ENCODE measurements around the gene NOXA1.
"Not testable (repeated sequence)": the region's sequence is repeated elsewhere in the genome, so short reads cannot be mapped to it uniquely, and the experiment has no call there.

The NOXA1 gene, protein sequence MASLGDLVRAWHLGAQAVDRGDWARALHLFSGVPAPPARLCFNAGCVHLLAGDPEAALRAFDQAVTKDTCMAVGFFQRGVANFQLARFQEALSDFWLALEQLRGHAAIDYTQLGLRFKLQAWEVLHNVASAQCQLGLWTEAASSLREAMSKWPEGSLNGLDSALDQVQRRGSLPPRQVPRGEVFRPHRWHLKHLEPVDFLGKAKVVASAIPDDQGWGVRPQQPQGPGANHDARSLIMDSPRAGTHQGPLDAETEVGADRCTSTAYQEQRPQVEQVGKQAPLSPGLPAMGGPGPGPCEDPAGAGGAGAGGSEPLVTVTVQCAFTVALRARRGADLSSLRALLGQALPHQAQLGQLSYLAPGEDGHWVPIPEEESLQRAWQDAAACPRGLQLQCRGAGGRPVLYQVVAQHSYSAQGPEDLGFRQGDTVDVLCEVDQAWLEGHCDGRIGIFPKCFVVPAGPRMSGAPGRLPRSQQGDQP

DNA sequence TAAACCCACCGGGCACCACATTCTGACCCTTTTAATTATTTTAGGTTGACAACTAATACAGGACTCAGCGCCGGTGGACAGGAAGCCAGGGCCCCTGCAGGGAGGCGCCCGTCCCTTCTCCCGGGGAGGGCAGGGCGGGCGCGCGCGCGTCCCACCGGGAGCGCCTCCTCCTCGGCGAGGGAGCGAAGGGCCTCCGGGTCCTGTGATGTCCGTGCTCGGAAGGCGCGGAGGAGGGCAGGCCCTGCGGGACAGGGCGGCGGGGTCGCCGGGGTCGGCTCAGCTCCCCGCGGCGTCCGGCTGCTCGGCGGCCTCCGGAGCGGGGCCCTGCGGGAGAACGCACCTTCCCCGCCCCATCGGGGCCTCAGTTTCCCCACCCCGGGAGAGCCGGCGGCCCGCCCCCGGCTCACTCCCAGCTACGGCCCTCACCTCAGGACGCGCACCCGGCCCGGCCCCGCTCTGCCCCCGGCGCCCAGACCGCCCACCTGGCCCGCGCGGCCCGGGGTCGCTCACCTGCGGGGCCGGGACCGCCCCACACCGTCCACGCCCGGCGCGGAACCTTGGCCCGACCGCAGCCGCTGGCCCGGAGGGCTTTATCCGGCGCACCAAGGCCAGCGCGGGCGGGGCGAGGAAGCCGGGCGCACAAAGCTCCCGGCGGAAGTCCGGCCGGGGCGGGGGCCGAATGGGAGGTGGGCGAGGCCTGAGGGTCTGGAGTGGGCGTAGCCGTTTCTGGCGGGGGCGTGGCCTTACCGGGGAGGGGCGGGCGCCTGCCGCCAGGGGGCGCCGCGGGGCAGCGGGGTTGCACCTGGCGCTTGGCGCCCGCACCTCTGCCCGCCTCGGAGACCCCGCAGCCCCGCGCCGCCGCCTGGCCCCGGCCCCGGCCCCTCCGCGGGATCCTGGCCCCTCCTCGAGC lies at the start of gene NOXA1, which contains the start of gene EXD3:
Gene NOXA1, plus strand, starts transcription at position 790 of the 910 bp plus-strand sequence. CDS start 137 bp downstream, outside the sequence.
Gene EXD3, minus strand, starts transcription at position 559 of the 910 bp plus-strand sequence. CDS start 27,805 bp downstream, outside the sequence.
- H3K27me3 ChIP-seq (ENCODE audit: low read depth, low read length) = no peaks in the 10 kb centered on the region
- peak within 1 kb of the TSS; percentile 70 to 89 for H3K4me3 ChIP-seq (ENCODE audit: low read depth in 1 of 2, low read length in 2 of 2)

DNA sequence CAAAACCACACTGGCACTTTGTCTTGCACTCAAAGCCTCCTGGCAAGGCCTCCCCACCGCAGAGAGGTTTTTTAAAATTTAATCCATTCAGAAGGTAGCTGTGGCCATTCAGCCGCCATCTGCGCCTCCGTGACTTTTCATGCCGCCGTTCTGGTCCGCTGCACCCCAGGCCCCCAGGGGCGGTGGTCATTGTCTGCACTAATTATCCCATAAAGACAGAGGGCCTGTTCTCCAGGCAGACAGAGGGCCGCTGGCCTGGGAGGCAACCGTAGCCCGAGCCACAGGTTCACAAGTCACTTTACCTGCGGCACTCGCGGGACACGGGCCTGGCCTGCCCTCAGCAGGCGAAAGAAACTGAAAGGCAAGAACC lies 49.6 kb upstream of the NOXA1 start:
- peaks cover 0 to 1% of the 10 kb centered on the region in 2 donors for H3K4me1 ChIP-seq (ENCODE audit: control insufficient read depth in 1 of 2, insufficient read depth in 2 of 2, low read length in 2 of 2)

More for the DNA sequence above, at the start of gene NOXA1, which contains the start of gene EXD3:
- H3K4me1 ChIP-seq (ENCODE audit: control insufficient read depth in 1 of 2, insufficient read depth in 2 of 2, low read length in 2 of 2) = peaks cover 0 to 21% of the 10 kb centered on the region in 2 donors
- no peaks in the 10 kb centered on the region for H3K36me3 ChIP-seq (ENCODE audit: control insufficient read depth in 1 of 2, insufficient read depth in 2 of 2, low read length in 2 of 2)
- H3K9me3 ChIP-seq (ENCODE audit: control insufficient read depth in 1 of 2, low read length in 2 of 2) = no peaks in the 10 kb centered on the region
- H3K27ac ChIP-seq (ENCODE audit: low read length) = peak within 1 kb of the TSS; percentile 35

DNA sequence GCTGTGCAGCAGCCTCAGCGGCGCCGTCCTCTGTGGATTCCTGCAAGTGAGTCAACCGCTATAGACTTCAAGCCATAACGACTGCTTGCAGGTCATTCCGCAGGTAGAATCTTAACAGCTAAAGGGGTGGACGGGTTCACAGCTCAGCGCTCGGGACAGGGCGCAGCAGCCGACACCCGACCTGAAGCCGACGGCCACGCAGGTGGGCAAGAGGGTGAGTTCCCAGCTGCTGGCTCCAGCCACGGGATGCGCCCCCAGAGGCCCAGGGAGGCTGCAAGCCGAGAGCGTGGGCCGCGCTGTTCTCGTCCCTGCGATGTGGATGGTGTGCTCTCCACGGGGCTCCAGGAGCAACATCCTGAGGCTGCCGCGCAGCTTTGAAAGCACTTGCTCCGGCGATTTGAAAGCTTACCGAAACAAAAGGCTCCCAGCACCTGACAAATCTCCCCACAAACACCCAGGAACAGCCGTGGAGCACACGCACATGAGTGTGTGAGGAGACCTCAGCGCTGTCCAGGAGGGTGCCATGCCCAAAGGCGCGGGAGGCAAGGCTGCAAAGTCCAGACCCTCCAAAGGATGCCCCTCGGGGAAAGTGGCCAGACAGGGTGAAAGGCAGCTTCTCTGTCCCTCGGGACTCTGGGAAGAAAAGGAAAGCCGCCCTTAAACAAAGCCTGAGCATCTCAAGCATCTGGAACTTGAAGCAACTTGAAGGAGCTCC lies 48.9 kb upstream of the NOXA1 start:
- Histone ChIP-seq H3K36me3 (ENCODE audit: control insufficient read depth in 1 of 2, insufficient read depth in 2 of 2, low read length in 2 of 2) (peaks cover 0 to 15% of the 10 kb centered on the region in 2 donors), H3K9me3 (ENCODE audit: control insufficient read depth in 1 of 2, low read length in 2 of 2) (no peaks in the 10 kb centered on the region), H3K27me3 (ENCODE audit: low read depth, low read length) (no peaks in the 10 kb centered on the region), H3K4me3 (ENCODE audit: low read depth in 1 of 2, low read length in 2 of 2) (no peak overlapping the region), H3K4me1 (ENCODE audit: control insufficient read depth in 1 of 2, insufficient read depth in 2 of 2, low read length in 2 of 2) (no peaks in the 10 kb centered on the region), H3K27ac (ENCODE audit: low read length) (no peak overlapping the region)

More for the DNA sequence above, 49.6 kb upstream of the NOXA1 start:
- Histone ChIP-seq H3K9me3 (ENCODE audit: control insufficient read depth in 1 of 2, low read length in 2 of 2) (no peaks in the 10 kb centered on the region), H3K27ac (ENCODE audit: low read length) (no peak overlapping the region), H3K27me3 (ENCODE audit: low read depth, low read length) (no peaks in the 10 kb centered on the region), H3K36me3 (ENCODE audit: control insufficient read depth in 1 of 2, insufficient read depth in 2 of 2, low read length in 2 of 2) (peaks cover 0 to 15% of the 10 kb centered on the region in 2 donors), H3K4me3 (ENCODE audit: low read depth in 1 of 2, low read length in 2 of 2) (no peak overlapping the region)

DNA sequence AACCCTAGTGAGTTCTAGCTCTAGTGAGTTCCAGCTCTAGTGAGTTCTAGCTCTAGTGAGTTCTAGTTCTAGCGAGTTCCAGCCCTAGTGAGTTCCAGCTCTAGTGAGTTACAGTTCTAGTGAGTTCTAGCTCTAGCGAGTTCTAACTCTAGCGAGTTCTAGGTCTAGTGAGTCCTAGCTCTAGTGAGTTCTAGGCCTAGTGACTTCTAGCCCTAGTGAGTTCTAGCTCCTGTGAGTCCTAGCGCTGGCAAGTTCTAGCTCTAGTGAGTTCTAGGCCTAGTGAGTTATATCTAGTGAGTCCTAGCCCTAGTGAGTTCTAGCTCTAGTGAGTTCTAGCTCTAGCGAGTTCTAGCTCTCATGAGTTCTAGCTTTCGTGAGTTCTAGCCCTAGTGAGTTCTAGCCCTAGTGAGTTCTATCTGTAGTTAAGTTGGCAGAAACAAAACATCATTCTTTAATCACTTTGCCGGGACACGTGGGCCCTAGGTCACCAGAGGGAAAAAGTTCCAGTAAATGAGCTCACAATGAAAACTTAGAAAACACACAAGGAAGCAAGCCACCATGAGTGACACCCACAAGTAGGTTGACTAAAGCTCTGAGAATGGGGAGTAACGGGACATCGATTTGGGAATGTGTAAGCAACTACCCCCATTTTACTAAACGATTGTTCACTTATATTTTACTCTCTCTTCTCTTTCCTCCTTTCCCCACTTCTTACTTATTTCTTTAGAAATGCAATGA lies 47.7 kb upstream of the NOXA1 start:
- H3K4me1 ChIP-seq (ENCODE audit: control insufficient read depth in 1 of 2, insufficient read depth in 2 of 2, low read length in 2 of 2) = no peaks in the 10 kb centered on the region
- no peak overlapping the region for H3K4me3 ChIP-seq (ENCODE audit: low read depth in 1 of 2, low read length in 2 of 2)
- no peaks in the 10 kb centered on the region for H3K27me3 ChIP-seq (ENCODE audit: low read depth, low read length)
- no peaks in the 10 kb centered on the region for H3K9me3 ChIP-seq (ENCODE audit: control insufficient read depth in 1 of 2, low read length in 2 of 2)
- H3K36me3 ChIP-seq (ENCODE audit: control insufficient read depth in 1 of 2, insufficient read depth in 2 of 2, low read length in 2 of 2) = peaks cover 0 to 15% of the 10 kb centered on the region in 2 donors
- H3K27ac ChIP-seq (ENCODE audit: low read length) = no peak overlapping the region

DNA sequence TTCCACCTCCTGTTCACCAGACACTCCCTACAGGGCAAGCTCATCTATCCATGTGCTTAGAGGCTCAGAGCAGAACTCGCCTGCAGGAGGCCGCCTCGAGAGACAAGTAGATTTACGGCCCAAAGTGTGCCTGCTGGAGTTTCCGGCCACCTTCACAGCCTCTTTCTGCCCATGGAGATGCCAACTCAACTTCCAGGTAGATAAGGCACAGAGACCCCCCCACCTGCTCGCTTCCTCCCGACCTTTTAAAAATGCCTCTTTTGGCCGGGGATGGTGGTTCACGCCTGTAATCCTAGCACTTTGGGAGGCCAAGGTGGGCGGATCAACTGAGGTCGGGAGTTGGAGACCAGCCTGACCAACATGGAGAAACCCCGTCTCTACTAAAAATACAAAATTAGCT lies 46.8 kb upstream of the NOXA1 start:
- Histone ChIP-seq H3K4me3 (ENCODE audit: low read depth in 1 of 2, low read length in 2 of 2) (no peak overlapping the region), H3K9me3 (ENCODE audit: control insufficient read depth in 1 of 2, low read length in 2 of 2) (no peaks in the 10 kb centered on the region)

DNA sequence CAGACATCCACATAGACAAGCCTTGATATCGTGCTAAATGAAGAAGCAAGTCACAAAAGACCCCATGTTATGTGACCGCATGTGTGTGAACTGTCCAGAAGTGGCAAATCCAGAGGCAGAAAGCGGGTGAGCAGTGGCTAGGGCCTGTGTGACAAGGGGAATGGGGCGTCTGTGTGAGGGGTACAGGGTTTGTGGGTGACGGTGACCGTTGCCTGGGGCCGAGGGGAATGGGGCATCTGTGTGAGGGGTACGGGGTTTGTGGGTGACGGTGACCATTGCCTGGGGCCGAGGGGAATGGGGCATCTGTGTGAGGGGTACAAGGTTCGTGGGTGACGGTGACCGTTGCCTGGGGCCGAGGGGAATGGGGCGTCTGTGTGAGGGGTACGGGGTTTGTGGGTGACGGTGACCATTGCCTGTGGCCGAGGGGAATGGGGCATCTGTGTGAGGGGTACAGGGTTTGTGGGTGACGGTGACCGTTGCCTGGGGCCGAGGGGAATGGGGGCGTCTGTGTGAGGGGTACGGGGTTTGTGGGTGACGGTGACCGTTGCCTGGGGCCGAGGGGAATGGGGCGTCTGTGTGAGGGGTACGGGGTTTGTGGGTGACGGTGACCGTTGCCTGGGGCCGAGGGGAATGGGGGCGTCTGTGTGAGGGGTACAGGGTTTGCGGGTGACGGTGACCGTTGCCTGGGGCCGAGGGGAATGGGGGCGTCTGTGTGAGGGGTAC lies 44.3 kb upstream of the NOXA1 start:
- H3K4me3 ChIP-seq (ENCODE audit: low read depth in 1 of 2, low read length in 2 of 2); H3K27ac ChIP-seq (ENCODE audit: low read length); H3K27me3 ChIP-seq (ENCODE audit: low read depth, low read length); H3K9me3 ChIP-seq (ENCODE audit: control insufficient read depth in 1 of 2, low read length in 2 of 2); H3K36me3 ChIP-seq (ENCODE audit: control insufficient read depth in 1 of 2, insufficient read depth in 2 of 2, low read length in 2 of 2); H3K4me1 ChIP-seq (ENCODE audit: control insufficient read depth in 1 of 2, insufficient read depth in 2 of 2, low read length in 2 of 2): not testable (repeated sequence)

More for the DNA sequence above, 46.8 kb upstream of the NOXA1 start:
- H3K27me3 ChIP-seq (ENCODE audit: low read depth, low read length) = no peaks in the 10 kb centered on the region
- H3K27ac ChIP-seq (ENCODE audit: low read length) = no peak overlapping the region
- peaks cover 0 to 15% of the 10 kb centered on the region in 2 donors for H3K36me3 ChIP-seq (ENCODE audit: control insufficient read depth in 1 of 2, insufficient read depth in 2 of 2, low read length in 2 of 2)
- H3K4me1 ChIP-seq (ENCODE audit: control insufficient read depth in 1 of 2, insufficient read depth in 2 of 2, low read length in 2 of 2) = no peaks in the 10 kb centered on the region

DNA sequence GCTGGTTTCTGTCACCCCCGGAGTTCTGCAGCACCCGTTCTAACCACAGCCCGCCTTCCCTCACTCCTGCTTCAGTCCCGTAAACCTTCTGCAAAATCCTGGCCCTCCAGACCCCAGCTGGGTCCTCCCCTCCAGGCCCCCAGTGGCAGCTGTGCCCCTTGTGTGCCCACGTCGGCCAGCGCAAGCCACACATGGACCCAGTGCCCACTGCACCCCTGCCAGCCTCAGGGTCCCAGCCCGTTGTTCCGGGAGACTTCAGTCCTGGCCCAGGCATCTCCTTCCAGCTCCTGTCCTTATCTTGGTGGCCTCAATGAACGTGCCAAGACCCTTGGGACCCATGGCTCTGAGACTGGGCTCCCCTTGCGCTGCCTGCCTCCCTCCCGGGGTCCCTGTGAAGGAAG lies 43.4 kb upstream of the NOXA1 start:
- Histone ChIP-seq H3K4me3 (ENCODE audit: low read depth in 1 of 2, low read length in 2 of 2) (no peak overlapping the region), H3K9me3 (ENCODE audit: control insufficient read depth in 1 of 2, low read length in 2 of 2) (no peaks in the 10 kb centered on the region), H3K36me3 (ENCODE audit: control insufficient read depth in 1 of 2, insufficient read depth in 2 of 2, low read length in 2 of 2) (no peaks in the 10 kb centered on the region), H3K27ac (ENCODE audit: low read length) (no peak overlapping the region), H3K4me1 (ENCODE audit: control insufficient read depth in 1 of 2, insufficient read depth in 2 of 2, low read length in 2 of 2) (no peaks in the 10 kb centered on the region), H3K27me3 (ENCODE audit: low read depth, low read length) (no peaks in the 10 kb centered on the region)

DNA sequence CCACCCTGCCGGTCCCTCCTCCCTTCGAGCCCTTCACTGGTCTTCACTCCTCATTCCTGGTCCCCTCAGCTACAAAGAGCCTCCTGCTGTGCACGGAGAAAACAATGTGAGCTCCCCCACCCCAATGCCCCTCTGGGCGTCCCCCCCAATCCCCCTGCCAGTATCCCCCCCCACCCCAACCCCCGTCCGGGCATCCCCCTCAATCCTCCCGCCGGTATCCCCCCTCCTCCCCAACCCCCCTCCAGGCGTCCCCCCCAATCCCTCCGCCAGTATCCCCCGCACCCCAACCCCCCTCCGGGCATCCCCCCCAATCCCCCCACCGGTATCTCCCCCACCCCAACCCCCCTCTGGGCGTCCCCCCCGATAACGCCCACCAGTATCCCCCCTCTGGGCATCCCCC lies 43.0 kb upstream of the NOXA1 start:
- no peaks in the 10 kb centered on the region for H3K9me3 ChIP-seq (ENCODE audit: control insufficient read depth in 1 of 2, low read length in 2 of 2)

DNA sequence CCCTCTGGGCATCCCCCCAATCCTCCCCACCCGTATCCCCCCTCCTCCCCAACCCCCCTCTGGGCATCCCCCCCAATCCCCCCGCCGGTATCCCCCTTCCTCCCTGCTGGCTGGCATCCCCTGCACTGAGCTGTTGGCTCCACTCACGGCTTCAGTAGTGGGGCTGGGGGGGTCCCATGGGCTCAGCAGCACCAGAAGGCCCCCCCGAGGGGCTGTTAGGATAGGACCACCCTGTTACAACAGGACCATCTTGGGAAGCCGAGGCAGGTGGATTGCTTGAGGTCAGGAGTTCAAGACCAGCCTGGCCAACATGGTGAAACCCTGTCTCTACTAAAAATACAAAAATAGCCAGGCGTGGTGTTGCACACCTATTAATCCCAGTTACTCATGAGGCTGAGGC lies 42.6 kb upstream of the NOXA1 start:
- Histone ChIP-seq H3K4me1 (ENCODE audit: control insufficient read depth in 1 of 2, insufficient read depth in 2 of 2, low read length in 2 of 2) (no peaks in the 10 kb centered on the region), H3K27ac (ENCODE audit: low read length) (no peak overlapping the region), H3K9me3 (ENCODE audit: control insufficient read depth in 1 of 2, low read length in 2 of 2) (no peaks in the 10 kb centered on the region), H3K27me3 (ENCODE audit: low read depth, low read length) (no peaks in the 10 kb centered on the region), H3K4me3 (ENCODE audit: low read depth in 1 of 2, low read length in 2 of 2) (no peak overlapping the region), H3K36me3 (ENCODE audit: control insufficient read depth in 1 of 2, insufficient read depth in 2 of 2, low read length in 2 of 2) (no peaks in the 10 kb centered on the region)

More for the DNA sequence above, 43.0 kb upstream of the NOXA1 start:
- H3K36me3 ChIP-seq (ENCODE audit: control insufficient read depth in 1 of 2, insufficient read depth in 2 of 2, low read length in 2 of 2) = no peaks in the 10 kb centered on the region
- no peak overlapping the region for H3K4me3 ChIP-seq (ENCODE audit: low read depth in 1 of 2, low read length in 2 of 2)
- H3K27ac ChIP-seq (ENCODE audit: low read length) = no peak overlapping the region
- H3K27me3 ChIP-seq (ENCODE audit: low read depth, low read length) = no peaks in the 10 kb centered on the region
- no peaks in the 10 kb centered on the region for H3K4me1 ChIP-seq (ENCODE audit: control insufficient read depth in 1 of 2, insufficient read depth in 2 of 2, low read length in 2 of 2)
